ENCODE data around the gene RANBP17. TPM values are rescaled to one million over a fixed set of nuclear protein-coding genes. Genes with fewer than 3 reads are reported as not detected.
"Not testable (repeated sequence)": the region's sequence is repeated elsewhere in the genome, so short reads cannot be mapped to it uniquely, and the experiment has no call there.

Gene RANBP17
- total RNA-seq, 2 donors from 2014 or later = not detected

GRCh38 chr5:171268700-171269620 is 407.1 kb downstream of the RANBP17 start:
- H3K4me3 Mint-ChIP-seq = no peak overlapping the region
- peaks cover 8% of the 10 kb centered on the region for H3K27me3 Mint-ChIP-seq
- no peaks in the 10 kb centered on the region for H3K36me3 Mint-ChIP-seq (ENCODE audit: low read depth)
- no peak for ATAC-seq
- H3K27ac Mint-ChIP-seq = no peak overlapping the region
- DNase-seq = no peak
- no peaks in the 10 kb centered on the region for H3K9me3 ChIP-seq (ENCODE audit: control insufficient read depth, low read length, poor library complexity, severe bottlenecking)
- H3K4me1 Mint-ChIP-seq = peaks cover 11% of the 10 kb centered on the region

GRCh38 chr5:171269717-171270116 is 407.9 kb downstream of the RANBP17 start:
- Mint-ChIP-seq H3K27me3 (peaks cover 7% of the 10 kb centered on the region), H3K4me1 (peaks cover 5% of the 10 kb centered on the region), H3K36me3 (ENCODE audit: low read depth) (no peaks in the 10 kb centered on the region), H3K27ac (no peak overlapping the region), H3K4me3 (no peak overlapping the region)
- ATAC-seq (no peak), DNase-seq (no peak)
- H3K9me3 ChIP-seq (ENCODE audit: control insufficient read depth, low read length, poor library complexity, severe bottlenecking) = no peaks in the 10 kb centered on the region

GRCh38 chr5:171270136-171270535 is 408.3 kb downstream of the RANBP17 start:
- H3K36me3 Mint-ChIP-seq (ENCODE audit: low read depth) = no peaks in the 10 kb centered on the region
- no peak overlapping the region for H3K4me3 Mint-ChIP-seq
- H3K27me3 Mint-ChIP-seq = peaks cover 2% of the 10 kb centered on the region
- DNase-seq (no peak), ATAC-seq (no peak)
- H3K9me3 ChIP-seq (ENCODE audit: control insufficient read depth, low read length, poor library complexity, severe bottlenecking) = no peaks in the 10 kb centered on the region
- H3K4me1 Mint-ChIP-seq = peaks cover under 1% of the 10 kb centered on the region
- no peak overlapping the region for H3K27ac Mint-ChIP-seq

GRCh38 chr5:171271798-171272197 is 410.0 kb downstream of the RANBP17 start:
- no peaks in the 10 kb centered on the region for H3K4me1 Mint-ChIP-seq
- no peak for ATAC-seq
- peaks cover 4% of the 10 kb centered on the region for H3K27me3 Mint-ChIP-seq
- no peak overlapping the region for H3K27ac Mint-ChIP-seq
- no peaks in the 10 kb centered on the region for H3K9me3 ChIP-seq (ENCODE audit: control insufficient read depth, low read length, poor library complexity, severe bottlenecking)
- no peak for DNase-seq
- H3K36me3 Mint-ChIP-seq (ENCODE audit: low read depth) = no peaks in the 10 kb centered on the region
- no peak overlapping the region for H3K4me3 Mint-ChIP-seq

- Mint-ChIP-seq H3K36me3 (ENCODE audit: low read depth) (no peaks in the 10 kb centered on the region), H3K27me3 (peaks cover 4% of the 10 kb centered on the region), H3K4me1 (no peaks in the 10 kb centered on the region), H3K4me3 (no peak overlapping the region), H3K27ac (no peak overlapping the region)
- H3K9me3 ChIP-seq (ENCODE audit: control insufficient read depth, low read length, poor library complexity, severe bottlenecking) = no peaks in the 10 kb centered on the region
- no peak for DNase-seq
- ATAC-seq = no peak
These were observed 411.5 kb downstream of the RANBP17 start for GRCh38 chr5:171272996-171273970.

GRCh38 chr5:171275841-171276544 is 414.2 kb downstream of the RANBP17 start:
- H3K4me1 Mint-ChIP-seq = no peaks in the 10 kb centered on the region
- no peaks in the 10 kb centered on the region for H3K9me3 ChIP-seq (ENCODE audit: control insufficient read depth, low read length, poor library complexity, severe bottlenecking)
- H3K27ac Mint-ChIP-seq = no peak overlapping the region
- DNase-seq (no peak), ATAC-seq (no peak)
- H3K36me3 Mint-ChIP-seq (ENCODE audit: low read depth) = no peaks in the 10 kb centered on the region
- no peak overlapping the region for H3K4me3 Mint-ChIP-seq
- peaks cover 24% of the 10 kb centered on the region for H3K27me3 Mint-ChIP-seq

- no peaks in the 10 kb centered on the region for H3K9me3 ChIP-seq (ENCODE audit: control insufficient read depth, low read length, poor library complexity, severe bottlenecking)
- Mint-ChIP-seq H3K4me3 (no peak overlapping the region), H3K36me3 (ENCODE audit: low read depth) (no peaks in the 10 kb centered on the region), H3K4me1 (no peaks in the 10 kb centered on the region), H3K27me3 (peaks cover 47% of the 10 kb centered on the region), H3K27ac (no peak overlapping the region)
- no peak for DNase-seq
- ATAC-seq = no peak
These were observed 421.9 kb downstream of the RANBP17 start for GRCh38 chr5:171283753-171284152.

- no peaks in the 10 kb centered on the region for H3K4me1 Mint-ChIP-seq
- H3K36me3 Mint-ChIP-seq (ENCODE audit: low read depth) = no peaks in the 10 kb centered on the region
- DNase-seq (no peak), ATAC-seq (no peak)
- no peaks in the 10 kb centered on the region for H3K9me3 ChIP-seq (ENCODE audit: control insufficient read depth, low read length, poor library complexity, severe bottlenecking)
- H3K27ac Mint-ChIP-seq = no peak overlapping the region
- H3K4me3 Mint-ChIP-seq = no peak overlapping the region
- H3K27me3 Mint-ChIP-seq = peaks cover 46% of the 10 kb centered on the region
These were observed 423.6 kb downstream of the RANBP17 start for GRCh38 chr5:171285465-171285864.

- H3K27me3 Mint-ChIP-seq = peaks cover 47% of the 10 kb centered on the region
- H3K9me3 ChIP-seq (ENCODE audit: control insufficient read depth, low read length, poor library complexity, severe bottlenecking) = no peaks in the 10 kb centered on the region
- ATAC-seq (no peak), DNase-seq (no peak)
- peaks cover 4% of the 10 kb centered on the region for H3K4me1 Mint-ChIP-seq
- no peak overlapping the region for H3K4me3 Mint-ChIP-seq
- H3K27ac Mint-ChIP-seq = no peak overlapping the region
- H3K36me3 Mint-ChIP-seq (ENCODE audit: low read depth) = no peaks in the 10 kb centered on the region
These were observed 426.2 kb downstream of the RANBP17 start for GRCh38 chr5:171288066-171288465.

GRCh38 chr5:171291371-171291770 is 429.6 kb downstream of the RANBP17 start:
- no peak for DNase-seq
- Mint-ChIP-seq H3K27me3 (peaks cover 60% of the 10 kb centered on the region), H3K27ac (no peak overlapping the region), H3K4me3 (no peak overlapping the region), H3K4me1 (peaks cover 6% of the 10 kb centered on the region), H3K36me3 (ENCODE audit: low read depth) (no peaks in the 10 kb centered on the region)
- H3K9me3 ChIP-seq (ENCODE audit: control insufficient read depth, low read length, poor library complexity, severe bottlenecking) = no peaks in the 10 kb centered on the region
- no peak for ATAC-seq

- no peak overlapping the region for H3K4me3 Mint-ChIP-seq
These were observed 433.5 kb downstream of the RANBP17 start for GRCh38 chr5:171295299-171295698.

GRCh38 chr5:171295801-171296200 is 434.0 kb downstream of the RANBP17 start:
- peaks cover 6% of the 10 kb centered on the region for H3K4me1 Mint-ChIP-seq
- DNase-seq (no peak), ATAC-seq (no peak)
- H3K27me3 Mint-ChIP-seq = peaks cover 60% of the 10 kb centered on the region
- H3K4me3 Mint-ChIP-seq = no peak overlapping the region
- H3K9me3 ChIP-seq (ENCODE audit: control insufficient read depth, low read length, poor library complexity, severe bottlenecking) = no peaks in the 10 kb centered on the region
- H3K27ac Mint-ChIP-seq = no peak overlapping the region
- H3K36me3 Mint-ChIP-seq (ENCODE audit: low read depth) = no peaks in the 10 kb centered on the region

More at GRCh38 chr5:171295299-171295698, 433.5 kb downstream of the RANBP17 start:
- H3K4me1 Mint-ChIP-seq = peaks cover 6% of the 10 kb centered on the region
- H3K36me3 Mint-ChIP-seq (ENCODE audit: low read depth) = no peaks in the 10 kb centered on the region
- H3K27ac Mint-ChIP-seq = no peak overlapping the region
- ATAC-seq = no peak
- no peaks in the 10 kb centered on the region for H3K9me3 ChIP-seq (ENCODE audit: control insufficient read depth, low read length, poor library complexity, severe bottlenecking)
- DNase-seq = no peak
- H3K27me3 Mint-ChIP-seq = peaks cover 58% of the 10 kb centered on the region

GRCh38 chr5:171297941-171298340 is 436.1 kb downstream of the RANBP17 start:
- DNase-seq; H3K4me3 Mint-ChIP-seq; ATAC-seq; H3K27ac Mint-ChIP-seq; H3K4me1 Mint-ChIP-seq; H3K36me3 Mint-ChIP-seq (ENCODE audit: low read depth); H3K9me3 ChIP-seq (ENCODE audit: control insufficient read depth, low read length, poor library complexity, severe bottlenecking): not testable (repeated sequence)
- peaks cover 66% of the 10 kb centered on the region for H3K27me3 Mint-ChIP-seq

Data from T-helper 17 cell (primary cell).